HL-60/S4 treated with retinoic acid at 250 ng/mL for 4 days and 3 days (cell line): Measurements from ENCODE around the gene HRH4.

Source experiments
- in situ Hi-C: fragments of 300-500 bp; cut with MboI; formaldehyde crosslinking; loops from 2 replicates; pipeline ENCODE4 v1.7.0; 2022; ENCODE audit warnings: low sequenced_read_pairs

HRH4 gene, protein sequence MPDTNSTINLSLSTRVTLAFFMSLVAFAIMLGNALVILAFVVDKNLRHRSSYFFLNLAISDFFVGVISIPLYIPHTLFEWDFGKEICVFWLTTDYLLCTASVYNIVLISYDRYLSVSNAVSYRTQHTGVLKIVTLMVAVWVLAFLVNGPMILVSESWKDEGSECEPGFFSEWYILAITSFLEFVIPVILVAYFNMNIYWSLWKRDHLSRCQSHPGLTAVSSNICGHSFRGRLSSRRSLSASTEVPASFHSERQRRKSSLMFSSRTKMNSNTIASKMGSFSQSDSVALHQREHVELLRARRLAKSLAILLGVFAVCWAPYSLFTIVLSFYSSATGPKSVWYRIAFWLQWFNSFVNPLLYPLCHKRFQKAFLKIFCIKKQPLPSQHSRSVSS

DNA sequence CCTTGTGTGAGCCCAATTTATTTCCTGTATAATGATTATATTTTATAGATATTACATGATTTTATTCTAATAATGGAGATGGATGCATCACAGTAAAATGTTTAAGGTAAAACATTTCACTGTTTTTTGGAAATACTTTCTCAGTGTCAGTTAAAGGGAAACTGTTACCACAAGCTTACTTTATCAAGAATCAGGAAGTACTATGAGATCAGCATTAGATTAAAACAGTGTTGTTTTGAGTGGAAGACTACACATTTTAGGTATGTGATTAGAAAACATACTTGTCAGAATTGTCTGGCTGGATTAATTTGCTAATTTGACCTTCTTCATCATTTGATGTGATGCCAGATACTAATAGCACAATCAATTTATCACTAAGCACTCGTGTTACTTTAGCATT, at the start of gene HRH4:
Gene HRH4, plus strand, starts transcription at position 250 of the 400 bp plus-strand sequence. Its CDS starts 92 bp downstream, at position 342.
- in situ Hi-C loops: no loop called here

DNA sequence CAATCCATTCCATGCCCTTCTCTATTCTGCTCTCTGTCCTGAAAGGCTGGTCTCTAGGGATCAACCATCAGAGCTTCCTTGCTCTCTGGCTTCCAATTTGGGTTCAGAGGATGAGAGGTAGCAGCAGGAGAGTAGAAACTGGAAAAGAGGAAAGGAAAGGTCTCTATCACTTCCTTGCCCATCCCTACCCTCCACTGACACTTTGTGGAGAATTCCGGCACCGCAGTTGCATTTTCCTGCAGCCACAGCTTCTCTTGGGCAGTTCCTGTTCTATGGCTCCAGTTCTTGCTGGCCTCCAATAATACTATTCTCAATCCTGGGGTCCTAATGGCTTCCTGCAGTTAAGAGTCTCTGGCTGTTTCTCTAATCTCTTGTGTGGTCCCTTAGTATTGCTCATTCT, 47.3 kb upstream of the HRH4 start:
- in situ Hi-C loops: no loop called here

DNA sequence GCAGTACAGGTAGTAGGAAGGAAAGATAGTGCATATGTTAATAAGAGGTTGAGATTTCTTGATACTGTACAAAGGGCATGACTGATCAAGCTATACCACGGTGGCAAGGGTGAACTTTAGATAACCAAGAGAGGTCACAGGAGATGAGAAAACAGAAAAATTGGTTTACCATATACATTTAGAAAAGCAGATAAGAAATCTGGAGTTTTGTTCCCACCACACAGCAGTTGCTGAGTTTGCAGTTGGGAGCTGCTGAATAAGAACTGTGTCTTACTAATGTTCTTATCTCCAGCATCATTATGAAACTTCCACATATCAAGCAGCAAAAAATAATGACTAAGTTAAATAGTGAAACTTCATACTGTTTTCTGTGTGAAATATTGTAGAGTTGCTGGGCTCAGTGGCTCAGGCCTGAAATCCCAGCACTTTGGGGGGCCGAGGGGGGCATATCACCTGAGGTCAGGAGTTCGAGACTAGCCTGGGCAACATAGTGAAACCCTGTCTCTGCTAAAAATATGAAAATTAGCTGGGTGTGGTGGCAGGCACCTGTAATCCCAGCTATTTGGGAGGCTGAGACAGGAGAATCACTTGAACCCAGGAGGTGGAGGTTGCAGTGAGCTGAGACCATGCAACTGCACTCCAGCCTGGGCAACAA, 46.0 kb upstream of the HRH4 start:
- in situ Hi-C loops: no loop called here

DNA sequence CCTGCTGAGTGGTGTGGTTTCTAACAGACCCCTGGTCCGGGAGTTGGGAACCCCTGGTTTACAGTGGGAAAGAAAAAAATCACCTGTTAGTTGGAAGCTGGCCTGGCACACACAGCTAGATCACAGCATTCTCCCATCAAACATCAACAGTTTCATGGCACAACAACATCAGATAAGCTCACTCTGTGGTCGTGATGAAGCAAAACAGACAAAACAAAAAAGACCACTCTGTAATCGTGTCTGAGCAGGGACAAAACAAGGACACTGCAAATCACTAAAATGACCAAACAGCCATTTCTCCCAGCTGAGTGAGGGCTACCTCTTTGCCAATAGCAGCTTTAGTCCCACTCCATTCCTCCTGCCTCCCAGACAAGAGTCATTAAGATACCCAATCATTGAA, 43.0 kb upstream of the HRH4 start:
- in situ Hi-C loops: no loop called here

DNA sequence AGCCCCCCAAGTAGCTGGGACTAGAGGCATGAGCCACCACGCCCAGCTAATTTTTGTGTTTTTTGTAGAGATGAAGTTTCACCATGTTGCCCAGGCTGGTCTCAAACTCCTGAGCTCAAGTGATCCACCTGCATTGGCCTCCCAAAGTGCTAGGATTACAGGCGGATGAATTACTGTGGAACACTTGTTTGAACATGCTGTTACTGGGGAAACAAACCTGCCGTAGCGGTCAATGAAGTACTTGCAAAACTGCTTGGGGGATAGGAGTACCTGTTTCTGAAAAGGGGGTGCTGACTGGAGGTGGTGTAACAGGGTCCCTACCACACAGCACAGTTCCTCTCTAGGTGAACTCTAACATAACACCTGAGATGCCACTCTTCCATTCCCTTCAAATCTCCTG, 39.9 kb upstream of the HRH4 start:
- in situ Hi-C loops: no loop called here

DNA sequence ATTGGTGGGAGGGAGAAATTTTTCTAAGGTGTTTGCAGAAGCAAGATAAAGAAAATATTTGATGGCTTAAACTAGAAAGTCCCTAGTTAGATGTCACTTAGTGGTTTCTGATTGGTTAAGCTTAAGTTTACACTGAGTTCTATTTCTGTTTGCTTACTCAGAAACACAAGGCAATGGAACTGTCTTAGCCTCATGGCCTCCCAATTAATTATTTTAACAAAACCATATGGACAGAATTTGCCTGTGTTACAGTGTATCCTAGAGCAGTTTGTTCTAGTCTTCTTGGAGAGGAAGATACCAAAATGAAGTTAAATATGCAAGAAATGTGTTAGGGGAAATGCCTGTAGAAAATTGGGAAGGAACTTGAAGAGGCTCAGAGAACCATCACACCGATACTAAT, 38.6 kb upstream of the HRH4 start:
- in situ Hi-C loops: no loop called here

DNA sequence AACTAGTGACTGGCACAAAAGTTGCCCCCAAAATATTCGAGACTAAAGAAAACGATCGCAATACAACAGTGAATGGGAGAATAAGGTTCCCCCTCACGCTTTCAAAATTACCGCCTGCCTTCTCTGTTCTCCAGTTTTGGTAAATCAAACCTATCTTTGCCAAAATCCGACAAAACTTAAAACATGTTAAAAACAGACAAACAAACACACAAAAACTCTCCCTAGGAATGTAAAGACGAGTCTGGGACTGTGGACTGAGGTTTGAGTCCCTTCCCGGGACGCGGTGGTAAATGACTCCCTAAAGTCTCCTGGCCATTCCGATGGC, 34.4 kb upstream of the HRH4 start:
- in situ Hi-C loops: no loop called here

DNA sequence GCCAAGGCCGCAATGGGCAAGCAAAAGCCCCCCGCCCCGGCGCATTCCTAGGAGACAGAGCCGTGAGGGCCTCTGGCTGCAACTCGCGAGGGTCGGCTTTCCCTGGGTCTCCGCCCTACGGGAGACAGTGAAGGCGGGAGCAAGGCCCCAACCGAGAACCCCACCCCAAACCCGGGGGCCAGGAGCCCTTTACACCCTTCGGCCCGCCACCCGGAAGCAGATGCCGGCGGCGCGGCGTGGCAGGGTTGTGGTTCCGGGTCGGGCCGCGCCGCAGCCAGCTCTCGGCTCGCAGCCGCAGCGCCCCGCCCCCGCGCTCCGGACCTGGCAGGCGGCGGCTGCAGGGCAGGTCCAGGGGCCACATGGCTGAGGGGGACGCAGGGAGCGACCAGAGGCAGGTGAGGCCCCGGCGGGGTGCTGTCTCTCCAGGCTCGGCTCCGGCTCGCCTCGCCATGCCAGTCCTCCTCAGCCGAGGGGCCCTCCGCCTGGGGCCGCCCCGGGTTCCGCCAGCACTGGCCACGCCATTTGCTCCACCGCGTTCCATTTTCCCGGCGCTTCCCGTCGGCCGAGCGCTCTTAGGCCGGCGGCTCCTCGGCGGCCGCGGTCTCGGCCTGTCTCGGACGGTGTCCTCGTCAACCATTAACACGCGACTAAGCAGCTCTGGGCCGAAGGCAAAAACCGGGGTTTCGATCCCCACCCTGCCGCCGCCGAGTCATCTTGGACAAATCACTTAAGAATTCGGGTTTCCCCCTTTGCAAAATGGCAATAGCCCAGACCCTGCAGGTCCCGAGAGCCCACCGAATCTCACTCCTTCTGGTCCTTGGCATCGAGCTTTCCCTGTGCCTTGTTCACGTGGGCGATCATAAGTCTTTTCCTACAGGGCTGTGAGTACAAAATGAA, 33.8 kb upstream of the HRH4 start, which contains the start of gene IMPACT:
Gene IMPACT, plus strand, starts transcription at position 273 of the 897 bp plus-strand sequence. Its CDS starts 87 bp downstream, at position 360.
- in situ Hi-C loops: no loop called here

DNA sequence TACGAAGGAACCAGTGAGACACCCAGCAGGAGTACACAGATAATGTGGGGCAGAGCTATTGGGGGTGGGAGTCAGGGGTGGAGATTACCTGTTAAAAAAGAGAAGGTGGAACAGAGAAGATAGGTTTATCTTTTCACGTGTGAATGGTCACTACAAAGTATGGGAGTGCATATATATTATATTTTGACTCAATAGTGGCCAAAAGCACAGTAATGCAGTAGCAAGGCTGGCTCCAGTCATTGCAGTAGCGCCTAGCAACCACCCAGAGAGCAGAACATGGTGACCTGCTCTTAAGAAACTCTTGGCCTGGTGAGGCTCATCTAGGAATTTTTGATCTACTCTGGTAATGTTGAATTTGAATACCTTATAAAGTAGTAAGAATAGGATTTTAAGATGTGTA, 33.0 kb upstream of the HRH4 start:
- in situ Hi-C loops: no loop called here

DNA sequence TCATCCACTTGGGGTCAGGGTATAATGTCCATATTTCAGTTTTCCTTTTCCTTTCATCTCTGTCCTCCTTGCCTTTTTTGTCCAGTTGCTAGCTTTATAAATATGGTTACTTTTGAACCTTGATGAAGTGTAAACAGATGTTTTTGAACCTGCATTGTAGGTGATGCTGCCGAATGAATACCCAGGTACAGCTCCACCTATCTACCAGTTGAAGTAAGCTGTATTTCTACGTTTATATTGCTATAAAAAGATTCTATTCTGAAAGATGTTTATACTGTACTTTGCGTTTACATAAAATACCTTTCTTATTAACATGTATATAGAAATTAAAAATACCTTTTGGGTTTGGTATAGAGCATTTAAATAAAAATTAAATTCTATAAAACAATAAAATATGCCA, 31.7 kb upstream of the HRH4 start:
- in situ Hi-C loops: no loop called here

DNA sequence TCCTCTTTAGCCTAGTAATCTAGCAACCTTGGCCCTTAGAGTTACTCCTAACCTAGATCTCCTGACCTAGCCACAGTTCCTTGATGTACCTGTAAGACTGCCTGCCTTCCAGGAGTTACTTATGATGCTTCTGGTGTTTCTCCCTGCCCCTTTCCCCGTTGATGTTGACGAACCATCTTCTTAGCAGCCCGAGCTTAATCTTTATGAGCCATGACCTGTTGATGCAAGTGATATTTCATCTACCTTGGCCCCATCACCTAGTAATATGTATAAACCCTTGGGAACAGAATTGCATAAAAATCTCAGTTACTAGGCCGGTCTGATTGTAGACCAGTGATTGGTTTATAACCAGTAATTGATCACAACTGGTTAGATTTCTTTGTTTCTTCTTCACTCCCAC, 31.2 kb upstream of the HRH4 start:
- in situ Hi-C loops: no loop called here

DNA sequence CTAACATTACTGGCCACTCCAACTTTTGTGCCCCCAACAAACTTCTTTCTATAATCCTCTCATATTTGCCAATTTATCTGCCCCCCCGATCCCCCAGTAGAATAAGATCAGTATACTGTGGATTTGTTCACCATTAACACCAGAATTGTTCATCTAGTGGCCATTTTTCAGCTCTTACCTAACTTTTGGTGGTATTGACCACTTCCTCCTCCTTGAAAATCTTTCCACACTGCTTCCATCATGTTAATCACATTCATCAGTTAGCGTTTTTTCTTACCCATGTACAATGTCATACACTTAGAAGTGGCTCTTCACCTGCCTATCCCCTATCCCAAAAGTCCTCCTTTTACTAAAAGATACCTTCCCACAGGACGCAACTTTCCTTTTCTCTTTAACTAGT, 27.8 kb upstream of the HRH4 start:
- in situ Hi-C loops: no loop called here

DNA sequence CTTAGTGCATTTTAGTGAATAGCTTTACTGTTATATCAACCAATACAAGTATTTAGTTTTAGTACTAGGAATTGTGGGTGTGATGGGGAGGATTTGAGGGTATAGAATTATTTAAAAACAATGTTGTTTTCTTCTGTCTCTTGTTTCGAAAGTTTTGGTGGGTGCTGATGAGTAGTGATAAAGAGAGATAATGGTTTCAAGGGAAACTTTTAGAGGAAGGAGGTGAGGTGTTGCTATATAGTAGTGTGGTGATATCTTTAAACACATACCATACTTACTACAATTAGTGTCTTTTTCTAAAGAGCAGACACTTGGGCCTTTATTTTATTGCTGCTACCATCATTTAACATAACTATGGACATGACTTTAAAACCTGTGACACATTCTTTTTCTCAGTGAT, 23.5 kb upstream of the HRH4 start:
- in situ Hi-C loops: no loop called here

DNA sequence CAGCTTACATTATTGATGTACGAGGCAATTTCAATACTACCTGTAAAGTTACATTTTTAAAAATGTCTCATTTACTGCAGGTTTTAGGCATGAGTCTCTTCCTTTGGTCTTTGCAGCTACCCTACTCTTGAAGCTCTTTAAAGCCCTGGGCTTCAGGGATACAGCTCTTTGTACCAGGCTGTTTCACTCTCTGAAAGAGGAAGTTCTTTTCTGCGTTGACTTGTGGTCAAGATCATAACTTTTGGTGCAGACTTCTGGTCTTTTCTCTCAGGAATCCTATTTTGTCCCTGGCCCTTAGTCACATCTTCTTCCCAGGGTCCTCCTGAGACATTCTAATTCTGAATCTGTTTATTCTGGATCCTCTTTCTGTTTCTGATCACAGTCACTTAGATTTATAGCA, 16.6 kb upstream of the HRH4 start:
- in situ Hi-C loops: no loop called here

DNA sequence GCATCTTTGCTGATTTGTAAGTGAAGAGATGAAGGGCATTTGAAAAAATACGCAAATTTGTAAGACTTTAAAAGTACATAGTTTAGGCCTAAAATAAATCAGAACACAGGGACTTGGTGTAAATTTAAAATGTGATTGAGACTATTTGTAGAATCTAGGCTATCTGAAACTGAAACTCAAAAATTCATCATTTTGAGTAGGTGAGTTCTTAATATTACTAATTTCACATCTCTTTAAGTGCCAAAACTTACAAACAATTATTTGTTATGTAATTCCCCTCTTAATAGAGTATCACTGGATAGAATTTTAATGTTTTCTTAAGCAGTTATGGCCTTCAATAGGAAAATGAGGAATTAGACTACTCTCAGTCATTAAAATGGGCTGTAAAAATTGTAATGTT, 14.0 kb upstream of the HRH4 start:
- in situ Hi-C loops: no loop called here

DNA sequence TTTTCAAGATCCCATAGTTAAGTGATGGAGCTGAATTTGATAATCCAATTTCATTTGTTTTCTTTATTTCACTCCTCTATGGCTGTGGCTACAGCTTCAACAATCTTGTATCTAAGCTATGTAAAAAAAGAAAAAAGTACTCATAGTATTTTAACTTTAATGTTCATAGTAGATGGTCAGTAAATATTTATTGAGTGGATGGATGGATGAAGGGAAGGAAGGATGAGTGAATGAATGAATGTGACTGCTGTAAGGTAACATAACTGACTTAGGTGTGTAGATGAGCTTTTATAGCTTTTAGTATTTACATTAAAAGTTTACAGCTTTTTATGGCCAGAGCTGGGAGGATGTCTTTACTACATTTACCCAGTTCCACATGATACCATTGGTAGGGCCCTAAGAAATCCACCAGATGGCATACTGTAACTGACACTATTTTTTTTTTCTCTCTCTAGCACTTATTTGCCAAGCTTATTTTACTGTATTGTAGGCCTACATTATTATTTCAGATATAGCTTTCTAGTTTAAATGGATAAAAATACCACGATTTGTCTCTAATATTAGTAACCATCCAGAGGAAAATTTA, 13.4 kb upstream of the HRH4 start:
- in situ Hi-C loops: no loop called here

DNA sequence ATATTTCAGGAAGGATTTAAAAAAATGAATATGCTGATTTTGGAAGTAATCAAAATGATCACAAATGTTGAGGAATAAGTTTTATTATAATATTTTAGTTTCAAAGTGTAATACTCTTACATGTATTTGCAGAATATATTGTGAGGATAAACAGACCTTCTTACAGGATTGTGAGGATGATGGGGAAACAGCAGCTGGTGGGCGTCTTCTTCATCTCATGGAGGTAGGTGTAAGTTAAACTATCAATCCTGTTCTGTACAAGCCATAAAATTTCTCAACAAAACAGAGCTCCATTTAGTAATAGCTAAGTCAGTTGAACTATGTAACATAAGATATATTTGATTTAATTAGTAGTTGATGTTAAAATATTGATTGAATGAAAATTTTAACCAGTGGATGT, 12.5 kb upstream of the HRH4 start:
- in situ Hi-C loops: no loop called here

DNA sequence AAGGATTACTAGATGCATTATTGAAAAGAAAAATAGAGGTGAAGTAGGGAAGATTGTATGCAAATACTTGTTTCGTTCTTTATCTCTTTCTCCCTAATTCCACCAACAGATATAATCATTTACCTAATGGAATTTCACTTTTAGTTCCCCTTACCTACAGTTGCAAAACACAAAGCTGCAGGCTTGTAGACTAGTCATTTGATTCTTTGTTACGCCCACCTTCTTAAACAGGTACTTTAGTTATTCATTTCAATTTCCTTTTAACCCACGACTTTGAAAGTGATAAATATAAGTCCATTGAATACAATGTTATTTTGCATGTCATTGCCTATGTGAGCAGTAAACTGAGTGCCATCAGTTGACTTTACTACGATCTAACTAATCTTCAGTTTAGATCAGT, 3.9 kb upstream of the HRH4 start:
- in situ Hi-C loops: no loop called here

DNA sequence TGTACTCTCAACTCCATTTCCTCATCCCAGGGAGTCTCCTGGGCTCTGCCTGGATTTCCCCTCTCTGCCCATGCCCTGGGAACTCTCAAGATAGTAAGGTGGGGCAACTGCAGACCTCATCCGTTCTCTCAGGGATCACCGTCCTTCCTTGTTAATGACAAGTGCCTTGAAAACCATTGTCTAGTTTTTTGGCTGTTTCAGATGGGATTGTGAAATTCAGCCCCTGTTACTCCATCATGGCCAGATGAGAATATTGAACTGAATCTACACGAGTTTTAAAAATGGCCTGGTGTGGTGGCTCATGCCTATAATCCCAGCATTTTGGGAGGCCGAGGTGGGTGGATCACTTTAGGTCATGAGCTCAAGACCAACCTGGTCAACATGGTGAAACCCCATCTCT, 665 bp upstream of the HRH4 start:
- in situ Hi-C loops: no loop called here

DNA sequence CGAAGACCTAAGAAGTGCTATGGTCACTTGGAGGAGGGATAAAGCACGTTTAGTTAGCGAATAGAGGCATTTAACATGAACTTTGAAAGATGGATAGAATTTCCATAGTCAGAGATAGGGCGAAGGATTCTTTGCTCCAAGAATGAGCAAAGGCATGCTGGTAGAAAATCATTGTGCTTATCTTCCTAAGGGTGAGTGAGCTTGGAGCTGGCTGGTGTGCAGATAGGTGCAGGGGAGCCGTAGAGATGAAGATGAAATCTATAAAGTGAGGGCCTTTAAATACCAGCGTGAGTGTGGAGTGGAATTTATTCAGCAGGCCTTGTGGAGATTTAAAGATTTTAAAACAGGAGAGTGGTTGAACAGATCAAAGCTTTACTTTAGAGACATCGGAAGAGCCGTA, 1.6 kb downstream of the HRH4 start:
- in situ Hi-C loops: no loop called here
